ENCODE measurements around the gene TNRC18.
"Not testable (repeated sequence)": the region's sequence is repeated elsewhere in the genome, so short reads cannot be mapped to it uniquely, and the experiment has no call there.

TNRC18 gene, protein sequence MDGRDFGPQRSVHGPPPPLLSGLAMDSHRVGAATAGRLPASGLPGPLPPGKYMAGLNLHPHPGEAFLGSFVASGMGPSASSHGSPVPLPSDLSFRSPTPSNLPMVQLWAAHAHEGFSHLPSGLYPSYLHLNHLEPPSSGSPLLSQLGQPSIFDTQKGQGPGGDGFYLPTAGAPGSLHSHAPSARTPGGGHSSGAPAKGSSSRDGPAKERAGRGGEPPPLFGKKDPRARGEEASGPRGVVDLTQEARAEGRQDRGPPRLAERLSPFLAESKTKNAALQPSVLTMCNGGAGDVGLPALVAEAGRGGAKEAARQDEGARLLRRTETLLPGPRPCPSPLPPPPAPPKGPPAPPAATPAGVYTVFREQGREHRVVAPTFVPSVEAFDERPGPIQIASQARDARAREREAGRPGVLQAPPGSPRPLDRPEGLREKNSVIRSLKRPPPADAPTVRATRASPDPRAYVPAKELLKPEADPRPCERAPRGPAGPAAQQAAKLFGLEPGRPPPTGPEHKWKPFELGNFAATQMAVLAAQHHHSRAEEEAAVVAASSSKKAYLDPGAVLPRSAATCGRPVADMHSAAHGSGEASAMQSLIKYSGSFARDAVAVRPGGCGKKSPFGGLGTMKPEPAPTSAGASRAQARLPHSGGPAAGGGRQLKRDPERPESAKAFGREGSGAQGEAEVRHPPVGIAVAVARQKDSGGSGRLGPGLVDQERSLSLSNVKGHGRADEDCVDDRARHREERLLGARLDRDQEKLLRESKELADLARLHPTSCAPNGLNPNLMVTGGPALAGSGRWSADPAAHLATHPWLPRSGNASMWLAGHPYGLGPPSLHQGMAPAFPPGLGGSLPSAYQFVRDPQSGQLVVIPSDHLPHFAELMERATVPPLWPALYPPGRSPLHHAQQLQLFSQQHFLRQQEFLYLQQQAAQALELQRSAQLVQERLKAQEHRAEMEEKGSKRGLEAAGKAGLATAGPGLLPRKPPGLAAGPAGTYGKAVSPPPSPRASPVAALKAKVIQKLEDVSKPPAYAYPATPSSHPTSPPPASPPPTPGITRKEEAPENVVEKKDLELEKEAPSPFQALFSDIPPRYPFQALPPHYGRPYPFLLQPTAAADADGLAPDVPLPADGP (N-terminal part only)

DNA sequence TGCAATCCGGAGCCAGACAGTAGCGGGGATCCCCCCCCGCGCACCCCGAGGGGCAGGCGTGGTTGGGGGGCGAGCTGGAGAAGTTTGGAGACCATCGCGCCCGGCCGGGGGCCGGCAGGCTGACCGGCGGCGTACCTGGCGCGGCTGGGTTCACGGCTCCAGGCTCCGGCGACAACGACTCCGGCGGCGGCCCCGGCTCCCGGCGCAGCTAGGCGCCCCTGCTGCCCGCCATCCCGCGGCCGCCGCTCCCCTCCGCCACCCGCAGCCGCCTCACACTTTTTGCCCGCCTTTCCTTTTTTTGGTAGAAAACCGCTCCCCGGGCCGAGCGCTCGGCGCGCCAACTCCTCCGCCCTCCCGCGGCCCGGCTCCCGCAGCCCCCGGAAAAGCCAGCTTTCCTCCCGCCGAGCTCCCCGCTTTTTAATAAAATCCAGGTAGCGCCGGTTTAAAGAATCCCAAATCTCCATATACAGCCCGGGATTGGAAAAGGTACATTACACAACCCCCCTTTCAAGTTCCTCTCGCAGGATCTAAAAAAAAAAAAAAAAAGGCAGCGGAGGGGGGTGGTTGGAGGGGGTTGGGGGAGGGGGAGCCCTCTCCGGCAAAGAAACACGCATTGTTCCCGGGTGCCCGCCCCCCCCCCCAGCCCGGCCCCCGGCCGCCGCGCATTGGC, at the start of gene TNRC18:
TSS of gene TNRC18 (minus strand) at position 529 of the 670 bp plus-strand sequence. CDS start 2,588 bp downstream, outside the sequence.
- in situ Hi-C loops (cut with HindIII; ENCODE audit: low pct_ligation_motif_present, low pct_unique_long_range_greater_than_20kb, low sequenced_read_pairs): no loop called here
- no peak for DNase-seq

DNA sequence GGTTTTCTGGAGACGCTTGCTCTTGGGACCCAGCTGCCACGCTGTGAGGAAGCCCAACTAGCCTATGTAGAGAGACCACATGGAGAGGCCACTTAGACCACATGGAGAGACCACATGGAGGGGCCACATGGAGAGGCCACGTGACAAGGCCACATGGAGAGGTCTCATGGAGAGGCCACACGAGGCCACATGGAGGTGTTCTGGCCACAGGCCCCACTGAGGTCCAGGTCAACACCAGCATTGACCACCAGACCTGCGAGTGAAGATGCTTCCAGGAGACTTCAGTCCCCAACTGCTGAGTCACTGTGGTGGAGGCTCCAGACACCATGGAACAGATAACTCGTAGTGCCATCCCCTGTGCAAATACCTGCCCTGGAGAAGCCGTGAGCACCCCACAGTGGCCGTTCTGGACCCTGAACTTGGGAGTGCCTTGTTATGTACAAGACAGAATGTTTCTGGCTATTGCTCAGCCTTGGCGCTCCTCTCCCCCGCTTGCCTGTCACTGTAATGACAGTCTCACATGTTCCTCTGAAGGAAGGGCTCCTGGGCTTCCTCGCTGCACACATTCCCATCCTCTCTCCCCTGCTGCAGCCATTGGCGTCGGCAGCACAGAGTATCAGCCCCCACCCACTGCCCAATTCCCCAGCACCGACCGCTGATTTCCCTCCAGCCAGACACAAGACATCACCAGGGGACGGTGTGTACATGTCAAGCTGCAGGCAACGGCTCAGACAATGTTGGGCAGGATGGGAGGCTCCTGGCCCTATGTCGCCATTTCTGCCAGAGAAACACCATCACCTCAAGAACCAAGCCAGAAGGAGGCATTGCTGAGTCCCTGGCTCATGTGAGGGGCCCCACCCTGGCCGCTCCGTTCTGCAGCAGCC, 49.0 kb upstream of the TNRC18 start:
- DNase-seq: no peak
- in situ Hi-C loops (cut with HindIII; ENCODE audit: low pct_ligation_motif_present, low pct_unique_long_range_greater_than_20kb, low sequenced_read_pairs): no loop called here

DNA sequence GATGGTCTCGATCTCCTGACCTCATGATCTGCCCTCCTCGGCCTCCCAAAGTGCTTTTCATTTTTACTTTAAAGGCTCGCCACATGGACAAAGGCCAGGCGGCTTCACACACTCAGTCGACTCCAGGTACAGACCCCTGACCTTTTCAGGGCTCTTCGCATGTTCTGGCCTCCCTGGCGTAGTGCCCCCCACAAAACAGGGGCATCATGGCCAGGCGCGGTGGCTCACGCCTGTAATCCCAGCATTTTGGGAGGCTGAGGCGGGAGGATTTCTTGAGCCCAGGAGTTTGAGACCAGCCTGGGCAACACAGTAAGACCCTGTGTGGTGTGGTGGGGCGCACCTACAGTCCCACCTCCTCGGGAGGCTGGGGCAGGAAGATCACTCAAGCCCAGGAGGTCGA, 48.0 kb upstream of the TNRC18 start:
- in situ Hi-C loops (cut with HindIII; ENCODE audit: low pct_ligation_motif_present, low pct_unique_long_range_greater_than_20kb, low sequenced_read_pairs): not testable (repeated sequence)

DNA sequence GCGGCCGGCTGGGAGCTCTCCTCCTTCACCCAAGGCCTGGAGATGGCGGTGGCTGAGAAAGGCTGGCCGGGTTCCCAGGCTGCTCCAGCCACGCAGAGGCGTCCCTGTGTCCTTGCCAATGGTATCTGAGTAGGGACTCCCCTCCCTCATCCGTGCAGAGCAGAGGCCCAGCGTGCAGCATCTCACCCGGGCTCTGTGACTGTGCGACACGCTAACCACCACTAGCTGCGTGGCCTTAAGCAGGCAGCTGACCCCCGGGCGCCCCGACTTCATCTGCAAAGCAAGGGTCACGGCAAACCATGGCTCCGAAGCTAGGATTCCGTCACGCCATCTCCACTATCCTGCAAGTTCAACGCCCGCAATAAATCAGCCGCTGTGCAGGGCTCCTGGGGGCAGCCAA, 47.2 kb upstream of the TNRC18 start:
- no peak for DNase-seq
- in situ Hi-C loops (cut with HindIII; ENCODE audit: low pct_ligation_motif_present, low pct_unique_long_range_greater_than_20kb, low sequenced_read_pairs): no loop called here

More for the DNA sequence above, 48.0 kb upstream of the TNRC18 start:
- DNase-seq: not testable (repeated sequence)

DNA sequence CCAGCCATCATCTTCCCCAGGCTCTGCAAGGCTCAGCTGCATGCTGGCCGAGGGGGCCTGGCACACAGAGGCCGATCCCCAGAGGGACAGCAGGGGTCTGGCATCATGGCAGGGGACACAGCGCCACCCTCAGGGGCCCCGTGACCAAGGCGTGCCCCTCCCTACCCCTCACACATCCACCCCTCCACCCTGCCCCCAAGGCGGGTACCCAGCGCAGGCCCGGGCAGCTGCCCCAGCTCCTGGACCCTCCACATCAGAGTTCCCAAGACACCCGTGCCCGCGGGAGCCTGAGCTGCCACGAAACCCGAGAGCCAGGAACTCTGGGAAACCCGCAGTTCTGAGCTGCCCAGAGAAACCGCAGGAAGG, 46.5 kb upstream of the TNRC18 start:
- in situ Hi-C loops (cut with HindIII; ENCODE audit: low pct_ligation_motif_present, low pct_unique_long_range_greater_than_20kb, low sequenced_read_pairs): no loop called here
- DNase-seq: no peak

DNA sequence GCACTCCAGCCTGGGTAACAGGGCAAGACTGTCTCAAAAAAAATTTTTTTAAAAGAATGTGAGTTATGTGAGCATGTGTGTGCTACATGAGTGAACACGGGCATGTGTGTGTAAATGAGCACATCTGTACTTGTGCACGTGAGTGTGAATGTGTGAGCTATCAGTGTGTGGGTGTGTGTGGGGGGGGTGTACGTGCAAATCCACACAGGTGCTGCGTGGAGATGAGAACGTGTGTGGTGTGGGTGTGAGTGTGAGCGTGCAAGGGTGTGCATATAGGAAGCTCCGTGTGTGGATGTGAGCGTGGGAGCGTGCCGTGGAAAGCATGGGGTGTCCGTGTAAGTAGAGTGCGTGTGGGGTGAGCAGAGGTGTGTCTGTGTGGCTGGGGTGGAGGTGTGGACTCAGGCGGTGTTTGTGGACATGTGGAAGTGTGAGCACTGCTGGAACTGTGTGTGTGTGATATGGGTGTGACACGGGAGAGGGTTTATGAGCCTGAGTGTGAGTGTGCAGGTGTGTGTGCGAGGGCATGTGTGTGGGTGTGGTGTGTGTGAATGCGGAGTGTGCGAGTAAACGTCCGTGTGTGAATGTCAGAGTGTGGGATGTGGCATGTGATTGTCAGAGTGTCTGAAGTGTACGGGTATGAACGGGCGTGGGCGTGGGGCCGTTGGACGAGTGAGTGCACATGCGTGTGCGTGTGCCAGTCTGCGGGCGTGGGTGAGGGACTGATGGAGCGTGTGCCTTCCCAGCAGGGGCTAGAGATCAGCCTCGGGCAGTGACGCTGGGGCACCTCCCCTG, 45.9 kb upstream of the TNRC18 start:
- in situ Hi-C loops (cut with HindIII; ENCODE audit: low pct_ligation_motif_present, low pct_unique_long_range_greater_than_20kb, low sequenced_read_pairs): no loop called here
- no peak for DNase-seq

DNA sequence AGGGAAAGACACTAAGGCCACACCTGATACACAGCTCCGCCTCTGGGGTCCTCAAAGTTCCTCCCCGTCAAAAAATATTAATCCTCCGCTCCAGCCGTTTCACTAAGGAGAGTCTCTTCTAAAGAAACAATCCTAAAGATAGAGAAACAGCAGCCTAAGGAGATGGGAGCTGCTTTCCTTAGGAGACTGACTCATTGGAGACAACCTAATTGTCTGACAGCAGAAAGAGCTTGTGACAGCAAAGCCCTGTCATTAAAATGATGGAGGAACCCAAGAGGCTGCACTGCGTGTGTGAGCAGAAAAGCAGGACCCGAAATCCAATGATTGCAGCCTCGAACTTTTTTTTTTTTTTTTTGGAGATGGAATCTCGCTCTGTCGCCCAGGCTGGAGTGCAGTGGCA, 44.0 kb upstream of the TNRC18 start:
- no peak for DNase-seq
- in situ Hi-C loops (cut with HindIII; ENCODE audit: low pct_ligation_motif_present, low pct_unique_long_range_greater_than_20kb, low sequenced_read_pairs): no loop called here

DNA sequence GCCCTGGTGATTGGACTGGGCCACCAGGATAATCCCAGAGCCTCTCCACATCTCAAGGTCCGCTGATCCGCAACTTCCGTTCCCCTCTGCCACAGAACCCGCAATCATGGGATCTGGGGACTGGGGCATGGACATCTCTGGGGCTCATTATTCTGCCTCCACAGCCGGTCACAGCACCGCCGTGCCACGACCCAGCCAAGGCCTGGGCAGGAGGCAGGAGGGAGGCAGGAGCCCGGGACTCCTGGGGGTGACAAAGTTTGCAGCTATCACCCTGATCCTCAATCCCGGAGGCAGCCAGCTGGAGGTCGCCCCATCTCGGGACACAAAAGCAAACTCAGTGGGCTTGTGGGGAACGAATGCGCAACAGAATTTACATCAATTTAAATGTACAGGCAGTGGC, 42.9 kb upstream of the TNRC18 start:
- DNase-seq: no peak
- in situ Hi-C loops (cut with HindIII; ENCODE audit: low pct_ligation_motif_present, low pct_unique_long_range_greater_than_20kb, low sequenced_read_pairs): no loop called here

DNA sequence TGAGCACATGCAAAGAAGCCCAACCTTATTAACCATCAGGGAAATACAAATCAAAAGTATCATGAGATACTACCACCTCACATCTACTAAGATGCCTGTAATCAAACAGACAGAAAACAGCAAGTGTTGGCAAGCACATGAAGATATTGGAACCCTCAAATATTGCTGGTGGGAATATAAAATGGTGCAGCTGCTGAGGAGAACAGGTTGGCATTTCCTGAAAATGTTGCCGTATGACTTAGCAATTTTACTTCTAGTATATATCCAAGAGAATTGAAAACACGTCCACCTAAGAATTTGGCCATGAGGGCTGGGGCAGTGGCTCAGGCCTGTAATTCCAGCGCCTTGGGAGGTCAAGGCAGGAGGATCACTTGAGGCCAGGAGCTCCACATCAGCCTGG, 39.4 kb upstream of the TNRC18 start:
- DNase-seq: no peak
- in situ Hi-C loops (cut with HindIII; ENCODE audit: low pct_ligation_motif_present, low pct_unique_long_range_greater_than_20kb, low sequenced_read_pairs): no loop called here

DNA sequence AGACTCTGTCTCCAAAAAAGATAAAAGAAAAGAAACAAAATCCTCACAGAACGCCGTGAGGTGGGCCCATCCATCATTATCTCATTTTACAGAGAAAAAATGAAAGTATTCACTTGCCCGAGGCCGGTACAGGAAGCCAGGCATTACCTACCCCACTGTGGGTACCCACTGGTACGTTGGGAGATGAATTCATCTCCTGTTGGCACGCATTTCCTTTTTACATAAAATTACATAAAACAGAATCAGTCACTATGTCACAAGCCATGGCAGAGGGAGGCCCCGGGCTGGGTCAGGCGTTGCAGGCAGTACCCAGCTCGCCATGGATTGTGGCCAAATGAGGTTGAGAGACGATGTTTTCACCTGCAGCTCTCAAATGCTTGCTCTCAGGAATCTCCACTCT, 38.6 kb upstream of the TNRC18 start:
- in situ Hi-C loops (cut with HindIII; ENCODE audit: low pct_ligation_motif_present, low pct_unique_long_range_greater_than_20kb, low sequenced_read_pairs): no loop called here
- DNase-seq: no peak

DNA sequence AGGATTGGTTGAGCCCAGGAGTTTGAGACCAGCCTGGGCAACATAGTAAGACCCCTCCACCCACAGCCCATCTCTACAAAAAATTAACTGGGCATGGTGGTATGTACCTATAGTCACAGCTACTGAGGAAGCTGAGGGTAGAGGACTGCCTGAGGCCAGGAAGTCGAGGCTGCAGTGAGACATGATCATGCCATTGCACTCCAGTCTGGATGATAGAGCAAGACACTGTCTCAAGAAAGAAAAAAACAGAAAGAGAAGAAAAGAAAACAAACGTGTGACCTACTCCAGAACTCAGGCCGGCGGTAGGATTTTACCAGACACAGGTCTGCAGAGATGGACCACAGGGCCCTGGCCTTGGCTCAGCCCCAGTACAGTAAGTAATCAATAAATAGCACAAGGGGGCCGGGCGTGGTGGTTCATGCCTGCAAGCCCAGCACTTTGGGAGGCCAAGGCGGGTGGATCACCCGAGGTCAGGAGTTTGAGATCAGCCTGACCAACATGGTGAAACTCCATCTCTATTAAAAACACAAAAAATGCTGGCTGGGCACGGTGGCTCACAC, 35.4 kb upstream of the TNRC18 start:
- in situ Hi-C loops (cut with HindIII; ENCODE audit: low pct_ligation_motif_present, low pct_unique_long_range_greater_than_20kb, low sequenced_read_pairs): no loop called here
- no peak for DNase-seq

DNA sequence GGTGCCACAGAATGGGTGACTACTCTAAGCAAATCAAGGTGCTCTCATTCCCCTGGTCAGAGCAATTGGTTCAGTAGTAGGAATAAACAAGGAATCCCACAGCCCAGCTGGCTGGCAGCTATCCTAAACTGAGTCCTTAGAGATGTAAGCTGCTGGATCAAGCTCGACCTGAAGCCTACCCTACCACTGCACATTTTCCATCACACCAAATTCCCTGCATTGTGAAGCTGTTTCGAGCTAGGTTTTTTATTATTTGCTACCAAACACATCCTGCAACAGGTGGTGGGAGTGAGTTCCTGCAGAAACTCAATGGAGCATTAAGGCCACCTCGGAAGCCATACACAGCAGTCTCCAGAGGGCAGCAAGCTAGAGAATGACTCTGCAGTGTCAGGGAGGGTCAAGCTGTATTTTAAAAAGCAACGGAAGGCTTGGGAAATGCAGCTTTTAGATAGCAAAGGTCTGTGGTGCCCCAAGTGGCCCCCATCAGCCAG, 33.7 kb upstream of the TNRC18 start:
- in situ Hi-C loops (cut with HindIII; ENCODE audit: low pct_ligation_motif_present, low pct_unique_long_range_greater_than_20kb, low sequenced_read_pairs): no loop called here

DNA sequence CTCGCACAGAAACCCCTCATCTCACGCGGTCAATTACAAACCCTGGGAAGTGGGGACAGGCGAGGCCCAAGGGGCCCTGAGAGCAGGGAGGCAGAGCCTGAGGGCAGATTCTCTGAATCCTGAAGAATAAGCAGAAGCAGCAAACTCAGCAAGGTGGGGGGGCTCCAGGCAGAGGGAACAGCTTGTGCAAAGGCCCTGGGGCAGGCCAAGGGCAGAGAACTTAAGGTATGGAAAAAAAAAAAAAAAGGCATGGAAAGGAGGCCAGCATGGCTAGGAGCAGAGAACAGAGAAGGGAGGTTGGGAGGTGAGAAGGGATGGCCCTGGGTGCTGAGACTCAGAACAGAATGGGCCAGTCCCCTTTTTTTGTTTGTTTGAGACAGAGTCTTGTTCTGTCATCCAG, 32.8 kb upstream of the TNRC18 start:
- in situ Hi-C loops (cut with HindIII; ENCODE audit: low pct_ligation_motif_present, low pct_unique_long_range_greater_than_20kb, low sequenced_read_pairs): no loop called here
- DNase-seq: no peak

More for the DNA sequence above, 33.7 kb upstream of the TNRC18 start:
- no peak for DNase-seq

DNA sequence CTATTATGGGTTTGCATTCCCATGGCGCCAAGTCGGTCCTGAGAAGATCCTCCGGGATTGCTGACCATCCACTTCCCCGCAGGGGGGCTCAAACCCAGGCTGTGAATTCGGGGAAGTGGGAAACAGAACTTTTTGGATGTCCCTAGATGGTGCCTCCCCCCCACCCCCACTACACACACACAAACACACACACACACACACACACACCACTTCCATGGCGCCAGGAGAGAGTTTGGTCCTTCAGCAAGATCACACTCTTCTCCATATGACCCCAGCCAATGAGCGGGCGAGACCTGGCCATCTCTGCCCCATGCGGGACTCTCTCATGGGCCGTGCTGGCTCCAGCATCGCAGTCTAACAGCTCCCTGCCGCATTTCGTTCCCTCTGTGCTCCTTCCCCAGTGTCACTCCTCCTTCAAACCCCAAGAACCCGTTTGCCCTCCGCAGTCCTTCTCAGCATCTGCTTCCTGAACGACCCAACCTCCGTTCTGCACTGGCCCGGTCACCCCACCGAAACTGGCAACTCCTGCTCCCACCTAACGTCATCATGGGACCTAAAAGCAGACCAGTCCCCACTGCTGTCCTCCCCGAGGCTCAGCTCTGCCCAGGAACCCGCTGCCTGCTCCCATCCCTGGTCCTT, 32.1 kb upstream of the TNRC18 start:
- DNase-seq: no peak
- in situ Hi-C loops (cut with HindIII; ENCODE audit: low pct_ligation_motif_present, low pct_unique_long_range_greater_than_20kb, low sequenced_read_pairs): no loop called here

DNA sequence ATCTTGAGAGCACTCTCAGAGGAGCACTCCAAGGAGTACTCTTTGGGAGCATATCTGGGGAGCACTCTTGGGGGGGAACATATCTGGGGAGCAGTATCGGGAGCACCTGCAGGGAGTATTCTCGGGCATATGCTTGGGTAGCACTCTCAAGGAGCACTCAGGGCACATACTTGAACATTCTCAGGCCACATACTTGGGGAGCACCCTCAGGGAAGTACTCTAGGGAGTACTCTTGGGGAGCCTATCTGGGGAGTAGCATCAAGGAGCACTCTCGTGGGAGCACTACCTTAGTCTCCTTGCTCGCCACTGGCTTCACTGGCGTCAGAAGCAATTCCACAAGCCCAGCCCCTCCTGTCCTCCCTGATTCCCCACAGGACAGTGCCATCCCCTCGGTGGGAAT, 31.5 kb upstream of the TNRC18 start:
- in situ Hi-C loops (cut with HindIII; ENCODE audit: low pct_ligation_motif_present, low pct_unique_long_range_greater_than_20kb, low sequenced_read_pairs): no loop called here
- DNase-seq: no peak

DNA sequence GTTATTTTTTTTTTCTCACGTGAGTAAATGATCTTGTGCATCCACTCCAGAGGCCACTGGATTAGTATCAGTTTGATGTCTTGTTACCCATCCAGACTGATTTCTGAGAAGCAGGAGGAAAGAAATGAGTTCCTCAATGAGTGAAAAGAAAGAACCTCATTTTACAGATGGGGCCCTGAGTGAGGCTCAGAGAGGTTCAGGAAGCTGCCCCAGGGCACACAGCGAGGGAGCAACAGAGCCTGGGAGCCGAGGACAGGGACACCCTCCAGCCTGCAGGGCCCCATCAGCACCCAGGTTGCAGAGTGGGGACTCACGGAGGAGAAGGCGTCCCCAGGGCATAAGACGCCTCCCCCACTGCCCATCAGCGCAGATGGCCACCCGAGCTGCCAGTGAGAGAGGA, 30.9 kb upstream of the TNRC18 start:
- in situ Hi-C loops (cut with HindIII; ENCODE audit: low pct_ligation_motif_present, low pct_unique_long_range_greater_than_20kb, low sequenced_read_pairs): no loop called here

More for the DNA sequence above, 30.9 kb upstream of the TNRC18 start:
- no peak for DNase-seq
